GM21576 (cell line): ENCODE results near the gene CARD14.
"Not testable (repeated sequence)": the region's sequence is repeated elsewhere in the genome, so short reads cannot be mapped to it uniquely, and the experiment has no call there.

ENCODE experiments used
- ATAC-seq: cut with Tn5 transposase; IDR thresholded peaks from one replicate; pipeline ENCODE4 v1.9.1; 2021; ENCODE audit warnings: mild to moderate bottlenecking, moderate library complexity; ENCODE audit not compliant: unreplicated experiment

CARD14 gene

GRCh38 chr17:80248001-80248893, 78.4 kb downstream of the CARD14 start:
- no peak for ATAC-seq

DNA sequence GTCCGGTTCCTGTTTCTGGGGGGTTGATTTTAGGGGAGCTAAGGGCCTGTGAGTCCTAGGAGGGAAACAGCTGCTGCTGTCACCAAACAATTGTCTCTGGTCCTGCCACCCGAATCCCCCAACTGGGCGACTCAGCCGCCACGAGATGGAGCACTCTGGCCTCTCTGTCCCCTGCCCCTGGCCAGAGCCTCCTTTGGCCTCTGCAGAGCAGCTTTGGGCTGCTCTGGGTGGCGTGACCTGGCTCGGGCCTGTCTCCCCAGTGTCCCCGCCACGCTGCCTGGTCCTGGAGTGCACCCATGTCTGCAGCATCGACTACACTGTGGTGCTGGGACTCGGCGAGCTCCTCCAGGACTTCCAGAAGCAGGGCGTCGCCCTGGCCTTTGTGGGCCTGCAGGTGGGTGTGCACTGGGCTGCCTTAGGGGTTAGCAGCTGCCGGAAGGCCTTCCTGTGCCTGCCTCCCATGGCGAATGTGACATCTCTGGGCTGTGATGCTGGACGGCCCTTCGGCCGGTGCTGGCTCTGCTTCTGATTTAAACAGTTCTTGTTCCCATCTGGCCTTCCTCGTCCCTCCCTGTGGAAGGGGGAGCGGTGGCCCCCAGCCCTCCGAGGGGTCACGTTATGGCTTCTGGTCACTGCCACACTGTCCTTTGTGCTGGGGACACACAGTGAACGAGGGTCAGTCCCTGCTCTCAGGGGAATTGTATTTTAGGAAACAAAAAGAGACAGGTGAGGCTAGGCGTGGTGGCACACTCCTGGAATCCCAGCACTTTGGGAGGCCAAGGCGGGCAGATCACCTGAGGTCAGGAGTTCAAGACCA, 79.3 kb downstream of the CARD14 start:
- no peak for ATAC-seq

DNA sequence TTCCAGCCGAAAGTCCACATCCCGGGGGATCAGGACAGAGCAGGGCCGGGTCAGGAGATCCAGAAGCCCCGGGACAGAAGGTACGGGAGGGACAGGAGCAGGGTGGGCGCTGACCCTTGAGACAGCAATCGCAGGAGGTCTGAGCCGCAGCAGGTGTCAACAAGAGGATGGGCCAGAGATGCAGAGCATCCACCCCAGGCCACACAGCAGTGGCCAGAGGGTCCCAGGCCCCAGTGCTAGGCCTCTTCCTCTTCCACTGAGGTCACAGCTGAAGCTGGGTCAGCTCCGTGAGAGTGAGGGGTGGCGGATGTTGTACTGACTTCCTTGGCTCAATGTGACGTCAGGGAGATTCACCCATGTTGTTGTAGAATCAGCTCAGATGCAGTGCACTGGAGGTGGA, 82.1 kb downstream of the CARD14 start:
- ATAC-seq = no peak

DNA sequence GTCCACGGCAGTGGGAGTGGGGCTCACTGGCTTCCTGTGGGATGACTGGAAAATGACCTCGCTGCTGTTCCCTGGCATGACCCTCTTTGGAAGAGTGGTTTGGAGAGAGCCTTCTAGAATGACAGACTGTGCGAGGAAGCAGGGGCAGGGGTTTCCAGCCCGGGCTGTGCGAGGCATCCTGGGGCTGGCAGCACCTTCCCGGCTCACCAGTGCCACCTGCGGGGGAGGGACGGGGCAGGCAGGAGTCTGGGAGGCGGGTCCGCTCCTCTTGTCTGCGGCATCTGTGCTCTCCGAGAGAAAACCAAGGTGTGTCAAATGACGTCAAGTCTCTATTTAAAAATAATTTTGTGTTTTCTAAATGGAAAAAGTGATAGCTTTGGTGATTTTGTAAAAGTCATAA, 83.0 kb downstream of the CARD14 start:
- ATAC-seq = no peak

- ATAC-seq = no peak
Measured at GRCh38 chr17:80253631-80254395, 84.0 kb downstream of the CARD14 start.

DNA sequence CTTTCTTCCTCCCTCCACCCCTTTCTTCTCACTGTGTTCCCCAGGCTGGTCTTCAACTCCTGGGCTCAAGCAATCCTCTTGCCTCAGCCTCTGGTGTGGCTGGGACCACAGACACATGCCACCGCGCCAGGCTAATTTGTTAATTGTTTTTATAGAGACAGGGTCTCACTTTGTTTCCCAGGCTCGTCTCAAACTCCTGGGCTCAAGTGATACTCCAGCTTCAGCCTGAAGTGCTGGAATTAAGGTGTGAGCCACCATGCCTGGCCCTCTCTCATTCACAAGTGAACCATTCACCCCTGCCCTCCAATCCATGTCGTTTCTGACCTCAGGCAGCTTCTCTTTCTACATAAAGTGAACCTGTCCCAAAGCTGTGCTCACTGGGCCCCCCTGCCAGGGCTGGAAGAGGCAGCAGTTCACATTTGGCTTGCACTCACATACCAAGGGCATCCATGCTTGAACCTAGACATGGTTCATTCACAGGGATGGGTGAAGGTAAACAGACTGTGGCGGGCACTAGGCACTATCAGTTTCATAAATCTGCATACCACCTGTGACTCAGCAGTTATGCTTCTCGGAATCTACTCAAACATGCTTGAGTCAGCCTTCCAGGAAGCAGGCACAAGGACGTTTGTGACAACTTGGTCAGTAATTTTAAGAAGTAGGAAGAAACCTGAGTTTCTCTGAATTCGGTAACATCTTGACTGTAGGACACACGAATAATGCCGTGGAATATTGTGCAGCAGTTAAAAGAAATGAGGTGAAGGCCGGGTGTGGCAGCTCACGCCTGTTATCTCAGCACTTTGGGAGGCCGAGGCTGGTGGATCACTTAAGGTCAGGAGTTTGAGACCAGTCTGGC, 84.8 kb downstream of the CARD14 start:
- ATAC-seq = no peak

- ATAC-seq = no peak
Measured at GRCh38 chr17:80256034-80256350, 86.2 kb downstream of the CARD14 start.

DNA sequence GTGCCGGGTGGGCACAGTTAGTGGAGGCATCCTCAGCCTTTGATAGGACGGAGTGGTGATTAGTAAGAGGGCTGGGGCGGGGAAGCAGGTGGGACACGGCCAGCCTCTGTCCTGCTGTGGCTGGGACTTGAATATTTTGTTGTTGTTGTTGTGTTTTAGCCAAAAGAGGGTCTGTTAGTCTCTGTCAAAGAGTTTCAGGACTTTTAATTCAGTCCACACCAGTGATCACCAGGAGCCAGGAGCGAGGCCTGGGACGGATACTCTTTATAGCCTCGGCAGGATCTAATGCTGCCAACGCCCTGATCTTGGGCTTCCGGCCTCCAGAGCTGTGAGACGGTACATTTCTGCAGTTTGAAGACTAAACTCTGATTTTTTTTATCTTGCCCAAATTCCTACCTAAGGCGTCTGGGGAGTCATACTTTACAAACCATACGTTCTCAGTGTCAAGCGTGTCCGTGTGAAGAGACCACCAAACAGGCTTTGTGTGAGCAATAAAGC, 87.9 kb downstream of the CARD14 start:
- ATAC-seq = no peak

DNA sequence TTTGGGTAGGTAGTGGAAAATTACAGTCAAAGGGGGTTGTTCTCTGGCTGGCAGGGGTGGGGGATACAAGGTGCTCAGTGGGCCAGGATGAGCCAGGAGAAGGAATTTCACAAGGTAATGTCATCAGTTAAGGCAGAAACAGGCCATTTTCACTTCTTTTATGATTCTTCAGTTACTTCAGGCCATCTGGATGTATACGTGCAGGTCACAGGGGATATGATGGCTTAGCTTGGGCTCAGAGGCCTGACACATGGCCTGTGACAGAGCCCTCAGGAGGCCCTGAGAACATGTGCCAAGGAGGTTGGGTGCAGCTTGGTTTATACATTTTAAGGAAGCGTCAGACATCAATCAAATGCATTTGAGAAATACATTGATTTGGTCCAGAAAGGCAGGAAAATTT, 88.5 kb downstream of the CARD14 start:
- ATAC-seq = not testable (repeated sequence)
